GM12873 (cell line): ENCODE measurements around the gene TRIM13.

Source experiments
- CTCF ChIP-seq: IDR thresholded peaks from 2 replicates; pipeline ENCODE4 v1.5.1; 2012; ENCODE audit warnings: low read depth, mild to moderate bottlenecking, moderate library complexity, low read length, control low read depth; ENCODE audit not compliant: insufficient read depth; ENCODE audit errors: missing control alignments

The TRIM13 gene

GRCh38 chr13:49996951-49997895 lies at the start of gene TRIM13:
Gene TRIM13, plus strand, starts transcription at chr13:49997042. Its CDS starts 14,899 bp downstream, at chr13:50011941.
- peak; percentile 78 for TF ChIP-seq CTCF

- TF ChIP-seq CTCF: no peak
Measured at GRCh38 chr13:49951754-49952535, 44.9 kb upstream of the TRIM13 start.

GRCh38 chr13:49953560-49953959 lies 43.3 kb upstream of the TRIM13 start:
- no peak for TF ChIP-seq CTCF

GRCh38 chr13:49954674-49955455 lies 42.0 kb upstream of the TRIM13 start:
- no peak for TF ChIP-seq CTCF

GRCh38 chr13:49956131-49956530 lies 40.7 kb upstream of the TRIM13 start:
- TF ChIP-seq CTCF: no peak

- no peak for TF ChIP-seq CTCF
Measured at GRCh38 chr13:49958321-49958720, 38.5 kb upstream of the TRIM13 start.
